SK-N-SH (cell line): ENCODE measurements around the gene TFPT.
A peak's percentile ranks its signal among the peaks of the same experiment; 100 is the strongest.

Source experiments
- CTCF ChIP-seq: fragments of 200-600 bp; sonication (generic); IDR thresholded peaks from 2 replicates; pipeline ENCODE4 v1.6.1; 2017; ENCODE audit warnings: antibody characterized with exemption, mild to moderate bottlenecking, moderate library complexity
- POLR2AphosphoS5 ChIP-seq: IDR thresholded peaks from 2 replicates; pipeline ENCODE4 v1.6.1; 2012; ENCODE audit warnings: low read depth, low read length
- TCF12 ChIP-seq: IDR thresholded peaks from 2 replicates; pipeline ENCODE4 v1.4.0; 2012
- TF ChIP-seq, protein P1 (sequence below): fragments of 150-350 bp; IDR thresholded peaks from 2 replicates; pipeline ENCODE4 v1.6.1; 2017; ENCODE audit warnings: antibody characterized with exemption, low read length, low read depth, borderline replicate concordance

DNA sequence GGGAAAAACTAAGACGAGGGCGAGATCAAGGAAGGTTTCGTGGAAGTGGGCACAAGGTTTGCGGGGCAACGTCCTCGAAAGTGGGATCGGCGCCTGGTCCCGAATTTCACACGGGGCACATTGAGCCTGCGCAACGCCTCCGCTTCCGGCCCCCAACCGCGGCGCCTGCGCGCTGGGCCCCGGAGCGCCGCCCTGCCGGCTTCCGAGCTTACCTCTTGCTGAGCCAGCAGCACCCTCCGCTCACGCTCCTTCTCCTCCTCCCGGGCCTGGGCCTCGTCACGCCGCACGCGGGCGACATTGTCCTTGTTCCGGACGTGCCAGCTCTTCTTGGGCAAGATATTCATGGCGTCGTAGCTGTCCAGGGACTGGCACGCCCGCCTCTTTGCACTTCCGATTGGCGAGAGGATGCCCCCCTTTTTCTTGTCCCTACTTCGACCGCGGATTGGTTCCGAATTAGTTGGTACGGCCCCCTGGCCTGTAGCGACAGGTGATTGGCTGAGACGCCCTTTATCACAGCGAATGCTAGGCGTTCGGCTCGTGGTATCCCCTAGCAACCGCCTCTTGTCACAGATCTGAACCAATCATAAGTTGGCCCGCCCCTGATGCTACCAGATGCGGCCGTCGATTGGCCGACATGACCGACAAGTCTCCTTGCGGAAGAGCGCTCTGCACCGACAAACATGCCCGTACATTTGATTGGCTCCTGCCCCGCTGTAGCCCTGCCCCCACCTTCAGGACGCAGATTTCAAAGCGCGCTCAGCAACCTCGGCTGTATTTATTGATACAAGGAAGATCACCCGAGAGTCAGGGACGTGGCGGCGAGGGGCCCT is 44.1 kb upstream of the TFPT start, which contains the start of gene LENG1:
- peak; percentile 45; the same call in 1 of the 2 replicates for TF ChIP-seq POLR2AphosphoS5
- TF ChIP-seq CTCF = peak; percentile 43
- TF ChIP-seq, protein P1, sequence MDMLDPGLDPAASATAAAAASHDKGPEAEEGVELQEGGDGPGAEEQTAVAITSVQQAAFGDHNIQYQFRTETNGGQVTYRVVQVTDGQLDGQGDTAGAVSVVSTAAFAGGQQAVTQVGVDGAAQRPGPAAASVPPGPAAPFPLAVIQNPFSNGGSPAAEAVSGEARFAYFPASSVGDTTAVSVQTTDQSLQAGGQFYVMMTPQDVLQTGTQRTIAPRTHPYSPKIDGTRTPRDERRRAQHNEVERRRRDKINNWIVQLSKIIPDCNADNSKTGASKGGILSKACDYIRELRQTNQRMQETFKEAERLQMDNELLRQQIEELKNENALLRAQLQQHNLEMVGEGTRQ = no peak
- TF ChIP-seq TCF12 = no peak
